Measurements from ENCODE around the gene SYNJ2.

SYNJ2 gene

DNA sequence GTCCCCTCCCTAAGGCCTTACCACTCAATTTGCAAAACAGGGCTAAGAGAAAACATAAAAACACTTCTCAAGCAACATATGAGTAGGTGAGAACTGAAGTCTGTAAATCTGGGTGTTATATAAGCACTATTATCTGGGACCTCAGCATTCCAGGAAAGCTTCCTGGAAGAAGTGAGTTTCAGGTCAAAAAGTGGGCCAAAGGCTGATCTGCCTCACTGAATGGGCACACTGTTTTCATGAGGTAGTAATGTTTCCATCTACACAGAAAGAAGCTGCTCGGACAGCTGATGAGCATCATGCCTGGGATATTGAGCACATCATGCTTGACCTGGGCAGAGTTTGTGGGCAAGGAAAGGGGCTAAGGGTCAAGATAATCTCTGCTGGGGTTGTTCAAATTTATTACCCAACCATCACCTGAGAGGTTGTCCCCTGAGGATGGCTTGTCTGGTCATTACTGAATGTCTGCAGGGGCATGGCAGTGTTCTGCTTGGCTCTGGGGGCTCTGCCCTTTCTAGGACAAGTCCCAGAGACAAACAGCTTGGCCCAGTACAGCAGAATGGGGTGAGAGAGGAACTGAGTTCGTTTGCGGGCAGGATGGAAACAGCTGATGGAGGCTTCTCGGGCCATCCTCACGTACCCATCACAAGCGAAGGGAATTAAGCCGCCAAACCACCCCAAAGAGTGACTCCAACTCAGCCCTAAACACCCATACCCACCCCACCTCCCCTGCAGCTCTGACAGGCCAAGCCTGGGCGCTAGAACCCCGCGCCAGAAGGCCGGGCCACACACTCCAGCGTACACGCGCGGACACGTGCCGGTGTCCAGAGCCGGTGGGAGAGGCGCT, 1.2 kb upstream of the SYNJ2 start:
- no peak for DNase-seq

DNA sequence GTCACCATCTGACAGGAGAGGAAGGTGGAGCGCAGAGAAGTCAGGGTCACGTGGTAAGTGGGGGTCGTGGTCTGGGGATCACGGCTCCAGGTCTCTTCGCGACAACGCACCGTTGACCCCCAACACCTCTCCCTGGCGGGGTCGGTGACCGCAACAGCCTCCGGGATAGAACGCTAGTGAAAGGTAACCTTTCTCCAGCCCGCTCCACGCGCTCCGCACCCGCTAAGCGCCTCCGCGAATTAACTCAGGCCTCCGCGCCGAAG, 600 bp upstream of the SYNJ2 start:
- DNase-seq = no peak

DNA sequence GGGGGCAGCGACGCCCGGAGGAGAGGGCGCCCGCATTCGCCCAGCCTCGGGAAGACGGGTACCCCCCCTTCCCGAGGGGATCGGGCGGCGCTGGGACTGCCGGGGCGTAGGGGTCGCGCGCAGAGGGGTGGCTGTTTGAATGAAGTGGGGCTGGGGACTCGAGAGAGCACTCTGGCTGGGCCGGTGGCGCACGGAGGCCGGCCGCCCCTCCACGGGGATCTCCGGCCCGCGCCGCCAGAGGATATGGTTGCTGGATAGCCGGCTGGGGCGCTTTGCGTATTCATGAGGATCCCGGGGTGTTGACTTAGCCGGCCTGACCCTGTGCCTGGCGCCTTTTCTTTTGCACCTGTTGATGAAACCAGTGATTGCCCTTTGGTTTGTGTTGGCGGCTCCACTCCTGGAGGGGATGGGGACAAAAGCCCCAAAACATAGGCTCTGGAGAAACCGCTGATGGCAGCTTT, 469 bp downstream of the SYNJ2 start:
- peak; percentile 37 for DNase-seq

DNA sequence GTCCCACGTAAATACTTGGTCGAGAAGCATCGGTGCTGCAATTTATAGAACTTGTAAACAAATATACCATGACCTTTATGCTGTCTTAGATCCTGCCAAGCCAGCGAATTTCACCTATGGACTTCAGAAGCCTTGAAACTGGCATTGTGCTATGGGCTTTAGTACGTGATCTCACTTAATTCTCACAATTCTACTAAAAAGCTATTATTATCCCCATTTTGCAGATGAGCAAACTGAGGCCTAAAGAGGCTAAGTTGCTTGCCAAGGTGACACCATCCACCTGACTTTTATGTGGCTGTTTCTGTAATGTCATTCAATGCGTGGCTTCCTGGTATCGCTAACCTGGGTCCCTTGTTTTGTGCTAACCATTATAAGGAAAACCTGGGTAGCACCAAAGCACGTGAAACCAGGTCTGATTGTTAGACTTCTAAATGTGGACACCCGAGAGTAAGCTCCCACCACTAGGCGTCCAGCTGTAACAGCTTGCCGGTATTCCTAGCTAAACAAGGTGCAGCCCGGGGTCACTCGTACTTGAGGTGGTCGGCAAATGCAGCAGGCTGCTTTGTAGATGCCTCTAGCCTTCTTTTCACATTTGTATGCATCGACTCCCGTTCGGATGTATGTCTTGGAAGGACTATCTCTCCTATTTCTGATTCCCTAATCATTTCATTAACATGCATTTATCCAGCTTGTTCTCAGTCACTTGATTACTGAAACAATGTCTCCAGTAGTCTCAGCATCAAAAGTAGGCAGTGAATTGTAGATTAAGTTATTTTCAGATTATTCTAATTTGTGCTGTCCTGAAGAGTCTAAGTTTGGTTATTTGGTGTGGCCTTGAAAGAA, 1.1 kb downstream of the SYNJ2 start:
- peak; percentile 66 for DNase-seq

DNA sequence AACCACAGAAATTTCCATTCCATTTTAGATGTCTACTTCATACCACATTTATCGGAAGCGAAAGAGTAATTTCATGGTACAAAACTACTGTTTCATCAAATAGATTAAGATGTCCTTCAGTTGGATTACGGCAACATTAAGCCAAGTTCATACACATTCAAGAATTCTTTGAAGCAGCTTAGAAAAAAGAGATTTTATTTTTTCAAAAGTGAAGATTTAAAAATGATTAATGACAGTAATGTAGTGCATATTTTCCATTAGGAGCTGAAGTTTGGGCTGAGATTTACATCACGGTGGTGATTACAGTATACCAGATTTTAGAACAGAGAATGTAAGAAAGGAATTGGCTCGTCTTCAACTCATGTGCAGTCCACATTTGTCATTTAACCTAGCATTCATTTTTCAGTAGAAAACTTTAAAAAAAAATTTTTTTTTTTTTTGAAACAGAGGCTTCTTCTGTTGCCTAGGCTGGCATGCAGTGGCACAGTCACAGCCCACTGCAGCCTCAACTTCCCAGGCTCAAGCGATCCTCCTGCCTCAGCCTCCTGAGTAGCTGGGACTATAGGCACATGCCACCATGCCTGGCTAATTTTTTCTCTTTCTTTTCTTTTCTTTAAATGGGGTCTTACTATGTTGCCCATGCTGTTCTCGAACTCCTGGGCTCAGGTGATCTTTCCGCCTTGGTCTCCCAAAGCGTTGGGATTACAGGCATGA, 1.9 kb downstream of the SYNJ2 start:
- peak; percentile 26 for DNase-seq

DNA sequence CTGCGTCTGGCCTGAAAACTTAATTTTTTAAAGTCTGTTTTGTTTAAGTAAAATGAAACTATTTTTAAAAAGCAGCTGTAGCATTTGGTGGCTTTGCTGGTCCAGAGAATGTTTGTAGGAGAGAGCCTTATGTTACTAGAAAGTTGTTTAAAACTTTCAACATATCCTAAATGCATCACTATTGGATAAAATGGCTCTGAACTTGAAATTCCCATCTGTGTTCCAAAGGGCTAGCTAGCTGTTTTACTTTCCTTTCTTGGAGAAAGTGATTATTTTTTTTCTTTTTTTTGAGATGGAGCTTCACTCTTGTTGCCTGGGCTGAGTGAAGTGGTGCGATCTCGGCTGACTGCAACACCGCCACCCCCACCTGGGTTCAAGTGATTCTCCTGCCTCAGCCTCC, 2.5 kb downstream of the SYNJ2 start:
- DNase-seq = no peak

DNA sequence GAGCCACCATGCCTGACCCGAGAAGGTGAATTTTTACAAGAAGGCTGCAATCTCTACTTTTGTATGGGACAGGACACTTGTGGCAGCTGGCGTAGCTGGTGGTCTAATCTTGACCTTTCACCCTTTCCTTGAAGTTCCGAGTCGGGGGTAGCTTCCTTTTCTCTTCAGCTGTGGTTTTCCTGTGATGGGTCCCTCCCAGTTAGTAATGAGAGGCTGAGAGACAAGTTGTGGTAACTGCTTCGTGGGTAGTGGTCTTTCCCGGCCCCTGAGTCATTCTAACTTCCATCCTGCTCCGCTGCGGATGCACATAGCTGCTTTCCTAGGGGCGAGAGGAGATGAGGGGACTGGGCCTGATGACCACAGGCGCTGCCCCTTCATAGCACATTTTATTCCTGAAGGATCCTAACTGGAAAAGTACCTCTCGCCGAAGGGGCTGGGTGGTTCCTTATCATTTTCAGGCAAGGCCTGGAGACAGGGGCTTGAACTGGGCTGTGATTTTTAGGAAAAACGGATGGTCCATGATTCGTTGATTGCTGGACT, 3.1 kb downstream of the SYNJ2 start:
- no peak for DNase-seq

DNA sequence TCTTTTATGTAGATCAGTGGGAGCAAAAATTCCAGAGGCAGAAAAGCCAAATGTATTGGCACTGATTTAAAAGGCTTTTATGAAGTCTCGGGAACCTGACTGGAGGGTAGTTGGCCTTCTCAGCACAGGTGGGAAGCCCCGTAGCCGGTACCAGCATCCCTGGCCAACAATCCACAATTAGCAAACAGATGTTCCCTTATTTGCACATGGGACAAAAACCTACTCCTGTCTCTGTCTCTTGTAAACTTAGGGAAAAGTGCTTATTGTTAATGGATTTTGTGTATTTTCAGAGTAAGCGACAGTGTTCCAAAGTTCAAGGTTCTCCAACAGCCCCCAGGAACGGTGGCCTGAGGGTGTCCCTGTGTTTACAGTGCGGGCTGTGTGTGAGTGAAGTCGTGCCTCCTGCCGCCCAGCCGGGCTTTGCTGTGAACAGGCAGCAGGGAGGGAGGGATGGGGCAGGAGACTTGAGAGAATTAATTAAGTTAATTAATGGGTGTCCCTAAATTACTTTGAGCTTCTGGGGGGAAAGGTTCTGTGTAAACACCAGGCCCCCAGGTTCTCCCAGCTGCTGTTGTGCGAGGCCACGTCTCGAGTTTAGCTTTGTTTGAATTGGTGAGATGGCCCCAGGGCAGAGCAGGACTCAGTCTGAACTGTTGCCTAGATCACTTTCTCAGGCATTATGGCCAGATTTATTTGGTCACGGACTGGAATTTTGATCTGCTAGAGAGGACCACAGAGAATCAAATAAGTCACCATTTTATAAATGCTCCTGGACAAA, 3.9 kb downstream of the SYNJ2 start:
- DNase-seq = no peak

DNA sequence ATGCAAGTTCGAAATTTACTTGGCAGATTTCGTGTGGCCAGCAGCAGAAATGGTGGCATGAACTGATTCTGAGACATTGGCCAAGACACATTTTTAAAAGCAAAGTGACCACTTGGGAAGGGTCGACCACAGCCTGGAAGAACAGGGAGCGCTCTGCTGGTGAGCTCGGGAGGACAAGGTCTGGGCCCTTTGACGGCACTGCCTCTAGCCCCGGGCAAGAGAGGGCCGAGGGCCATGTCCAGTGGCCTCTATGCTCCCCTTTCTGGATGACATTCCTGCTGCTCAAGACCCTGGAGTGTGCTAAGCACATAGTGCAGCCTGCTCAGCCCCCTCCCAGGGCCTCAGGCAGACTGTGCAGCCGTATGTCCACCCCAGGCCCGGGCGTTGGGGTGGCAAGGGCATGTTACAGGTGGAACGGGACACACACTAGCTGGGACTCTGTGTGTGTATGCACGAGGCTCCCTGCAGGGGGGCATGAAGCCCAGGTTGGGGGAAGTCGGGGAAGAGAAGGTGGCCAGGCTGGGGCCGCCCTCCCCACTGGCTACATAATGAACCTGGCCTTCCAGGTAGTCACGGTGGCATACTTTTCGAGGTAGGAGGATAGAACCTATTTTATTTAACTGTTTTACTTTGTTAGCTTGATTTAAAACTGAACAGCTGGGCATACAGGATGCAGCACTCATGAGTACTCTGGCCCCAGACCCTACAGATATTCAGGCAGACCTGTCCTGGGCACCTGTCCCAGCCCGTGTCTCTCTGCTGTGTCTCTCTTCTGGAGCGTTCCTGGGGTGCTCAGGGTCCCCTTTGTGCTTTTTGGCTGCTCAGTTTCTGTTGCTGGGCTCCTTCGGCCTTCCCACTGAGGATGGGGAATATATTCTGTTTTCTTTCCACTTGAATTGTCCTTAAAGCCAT, 6.4 kb downstream of the SYNJ2 start:
- DNase-seq = no peak

DNA sequence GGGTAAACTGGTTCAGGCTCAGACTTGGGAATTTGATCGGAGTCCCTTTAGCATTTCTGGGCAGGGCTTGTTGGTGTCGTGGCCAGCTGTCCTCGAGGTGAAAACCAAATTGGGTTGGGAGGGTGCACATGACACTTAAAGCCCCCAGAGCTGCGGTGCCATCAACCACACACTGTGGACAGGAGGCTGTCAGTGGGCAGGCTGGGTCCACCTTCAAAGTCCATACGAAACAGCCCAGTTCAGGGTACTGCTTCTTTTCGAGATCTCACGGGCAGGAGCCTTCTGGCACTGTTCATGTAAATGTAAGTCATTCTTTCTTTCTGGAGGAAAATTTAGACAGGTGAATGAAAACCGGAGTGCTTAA, 7.0 kb downstream of the SYNJ2 start:
- no peak for DNase-seq

DNA sequence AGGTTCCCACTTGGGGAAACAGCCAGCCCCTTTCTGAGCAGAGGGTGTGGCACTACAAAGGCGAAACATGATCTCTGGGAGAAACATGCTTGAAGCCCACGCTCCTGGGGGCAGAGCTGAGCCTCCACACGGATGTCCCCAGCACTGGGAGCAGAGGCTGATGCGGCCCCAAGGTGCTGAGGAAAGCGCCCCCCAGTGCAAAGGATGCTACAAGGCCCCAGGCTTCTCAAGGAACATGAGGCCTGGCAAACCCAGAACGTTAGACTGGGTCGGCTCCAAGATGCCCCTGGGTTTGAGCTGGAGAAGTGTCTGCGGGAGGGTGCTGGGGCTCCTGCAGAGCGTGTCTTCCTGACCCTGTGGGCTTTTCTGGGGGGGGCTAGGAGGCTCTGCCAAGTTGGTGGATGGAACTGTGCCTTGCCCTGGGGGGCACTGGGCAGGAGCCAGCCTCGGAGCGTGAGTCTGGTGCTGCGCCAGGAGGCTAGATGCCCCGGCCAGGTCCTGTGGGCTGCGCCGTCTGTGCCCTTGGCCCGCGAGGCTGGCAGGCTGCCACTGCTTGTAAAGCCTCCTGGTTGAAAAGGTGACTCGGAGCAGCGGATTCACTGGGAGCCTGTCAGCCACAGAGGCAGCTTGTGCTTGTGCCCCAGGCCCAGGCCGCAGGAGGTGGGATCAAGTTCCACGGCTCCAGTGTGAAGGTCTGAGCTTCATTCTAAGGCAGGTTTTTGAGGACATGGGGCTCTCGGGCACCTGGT, 8.1 kb downstream of the SYNJ2 start:
- DNase-seq = peak; percentile 65

DNA sequence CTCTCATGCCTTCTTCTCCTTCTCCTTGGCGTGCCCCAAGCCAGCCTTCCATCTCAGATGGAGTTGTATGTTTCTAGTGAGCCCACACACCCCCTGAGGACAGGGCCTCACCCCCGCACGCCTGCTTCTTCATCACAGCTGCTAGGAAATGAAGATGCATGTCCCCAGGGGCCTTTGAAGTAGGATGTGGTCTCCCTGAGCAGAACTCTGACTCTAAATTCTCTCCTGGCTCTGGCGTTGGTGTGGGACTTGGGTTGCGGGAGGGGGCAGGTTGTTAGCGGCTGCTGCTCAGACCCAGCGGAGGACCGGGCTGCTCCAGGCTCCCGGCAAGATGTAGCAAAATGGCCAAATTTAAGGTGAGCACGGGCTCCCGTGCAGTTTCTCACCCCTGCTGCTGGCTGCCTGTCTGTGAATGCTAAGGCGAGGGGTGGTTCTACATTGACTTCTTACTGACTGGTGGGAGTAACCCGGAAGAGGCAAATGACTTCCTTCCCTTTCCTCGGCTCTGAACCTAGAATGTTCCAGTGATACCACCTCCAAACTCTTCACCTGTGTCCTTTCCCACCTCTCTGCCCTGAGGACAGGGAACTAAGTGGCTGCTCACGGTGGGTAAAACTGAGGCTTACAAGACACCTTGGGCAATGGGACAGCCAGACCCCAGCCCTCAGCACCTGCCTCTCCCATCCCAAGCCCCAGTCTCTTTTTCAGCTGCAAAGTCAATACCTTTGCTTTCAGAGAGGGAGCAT, 8.8 kb downstream of the SYNJ2 start:
- DNase-seq = peak; percentile 63

DNA sequence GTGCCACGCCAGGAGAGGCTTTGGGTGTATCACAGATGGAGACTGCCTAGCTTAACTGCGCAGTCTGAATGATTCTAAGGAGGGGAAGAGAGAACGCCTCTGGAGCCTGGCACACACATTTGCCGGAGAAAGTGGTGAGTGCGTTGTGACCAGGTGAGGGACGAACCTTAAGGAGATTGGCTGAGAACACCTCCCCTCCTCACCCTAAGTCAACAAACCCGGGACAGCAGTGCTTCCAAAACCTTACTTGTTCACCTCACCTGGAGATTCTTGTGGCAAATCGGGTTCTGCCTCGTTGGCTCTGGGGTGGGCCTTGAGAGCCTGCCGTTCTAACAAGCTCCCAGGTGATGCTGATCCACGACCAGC, 9.4 kb downstream of the SYNJ2 start:
- no peak for DNase-seq

DNA sequence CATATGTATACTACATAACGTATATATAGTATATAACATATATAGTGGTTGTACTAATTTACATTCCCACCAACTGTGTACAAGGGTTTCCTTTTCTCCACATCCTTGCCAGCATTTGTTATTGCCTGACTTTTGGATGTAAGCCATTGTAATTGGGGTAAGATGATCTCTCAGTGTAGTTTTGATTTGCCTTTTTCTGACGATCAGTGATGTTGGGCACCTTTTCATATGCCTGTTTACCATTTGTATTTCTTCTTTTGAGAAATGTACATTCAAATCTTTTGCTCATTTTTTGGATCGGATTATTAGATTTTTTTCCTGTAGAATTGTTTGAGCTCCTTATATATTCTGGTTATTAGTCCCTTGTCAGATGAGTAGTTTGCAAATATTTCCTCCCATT, 11.4 kb downstream of the SYNJ2 start:
- no peak for DNase-seq

DNA sequence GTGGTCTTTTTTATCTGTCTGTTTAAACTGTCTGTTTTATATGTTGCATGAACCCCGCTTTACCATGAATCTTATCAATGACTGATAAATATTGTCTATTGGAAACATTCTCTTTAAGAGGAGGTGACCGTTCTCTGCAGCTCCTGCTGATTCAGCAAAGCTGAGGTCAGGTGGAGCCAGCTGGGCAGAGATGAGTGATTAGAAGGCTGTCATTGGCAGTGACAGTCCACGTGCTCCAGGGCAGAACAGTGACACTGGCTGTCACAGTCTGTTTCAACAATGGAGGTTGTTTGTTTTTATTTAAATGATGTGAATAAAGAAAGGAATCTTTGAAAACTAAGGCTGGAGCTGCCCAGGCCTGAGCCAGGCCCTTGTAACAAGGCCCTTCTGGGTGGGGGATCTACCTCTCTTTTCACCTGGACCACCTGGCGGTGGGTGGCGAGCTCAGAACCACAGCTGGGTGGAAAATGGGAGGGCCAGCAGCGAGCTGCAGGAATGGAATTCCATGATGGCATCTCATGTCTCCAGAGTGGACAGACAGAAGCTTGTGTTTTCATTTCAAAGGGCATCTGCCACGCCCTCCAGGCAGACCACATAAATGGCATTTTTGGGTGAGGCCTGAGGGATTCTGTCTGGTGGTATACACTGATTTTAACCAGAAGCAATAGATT, 12.6 kb downstream of the SYNJ2 start:
- DNase-seq = peak; percentile 22

DNA sequence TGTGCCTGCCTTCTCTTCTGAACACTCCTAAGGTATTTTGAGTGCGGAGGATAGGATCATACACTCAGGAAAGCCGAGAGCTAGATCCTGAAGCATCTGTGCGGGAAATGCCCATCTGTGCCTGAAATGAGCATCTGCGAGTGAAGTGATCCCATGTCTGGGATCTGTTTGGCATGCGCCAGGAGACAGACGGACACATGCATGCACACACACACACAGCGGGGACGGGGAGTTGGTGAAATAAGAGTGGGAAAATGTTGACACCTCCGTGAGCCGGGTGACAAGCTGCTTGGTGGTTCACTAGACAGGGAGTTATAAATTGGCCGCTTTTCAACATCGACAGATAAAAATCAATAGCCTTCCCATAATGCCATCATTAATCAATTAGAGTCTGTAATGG, 13.8 kb downstream of the SYNJ2 start:
- DNase-seq = no peak

DNA sequence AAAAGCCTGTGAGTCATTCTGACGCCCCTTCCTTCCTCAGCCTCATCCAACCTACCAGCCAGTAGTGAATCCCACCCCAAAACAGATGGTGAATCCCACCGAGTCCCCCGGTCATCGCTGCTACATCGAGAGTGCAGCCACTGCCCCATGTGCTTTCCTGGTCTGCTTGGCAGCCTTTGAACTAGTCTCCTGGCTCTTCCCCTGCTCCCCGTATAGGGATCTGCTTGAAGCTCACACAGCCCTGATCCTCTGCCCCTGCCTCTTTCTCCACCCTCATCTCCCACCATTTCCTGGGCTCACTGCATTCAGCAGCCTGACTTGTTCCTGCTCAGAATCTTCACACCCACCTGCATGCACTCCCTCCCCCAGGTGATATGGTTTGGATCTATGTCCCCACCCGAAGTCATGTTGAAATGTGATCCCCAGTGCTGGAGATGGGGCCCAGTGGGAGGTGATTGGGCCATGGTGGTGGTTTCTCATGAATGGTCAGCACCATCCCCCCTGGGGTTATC, 14.6 kb downstream of the SYNJ2 start:
- no peak for DNase-seq

DNA sequence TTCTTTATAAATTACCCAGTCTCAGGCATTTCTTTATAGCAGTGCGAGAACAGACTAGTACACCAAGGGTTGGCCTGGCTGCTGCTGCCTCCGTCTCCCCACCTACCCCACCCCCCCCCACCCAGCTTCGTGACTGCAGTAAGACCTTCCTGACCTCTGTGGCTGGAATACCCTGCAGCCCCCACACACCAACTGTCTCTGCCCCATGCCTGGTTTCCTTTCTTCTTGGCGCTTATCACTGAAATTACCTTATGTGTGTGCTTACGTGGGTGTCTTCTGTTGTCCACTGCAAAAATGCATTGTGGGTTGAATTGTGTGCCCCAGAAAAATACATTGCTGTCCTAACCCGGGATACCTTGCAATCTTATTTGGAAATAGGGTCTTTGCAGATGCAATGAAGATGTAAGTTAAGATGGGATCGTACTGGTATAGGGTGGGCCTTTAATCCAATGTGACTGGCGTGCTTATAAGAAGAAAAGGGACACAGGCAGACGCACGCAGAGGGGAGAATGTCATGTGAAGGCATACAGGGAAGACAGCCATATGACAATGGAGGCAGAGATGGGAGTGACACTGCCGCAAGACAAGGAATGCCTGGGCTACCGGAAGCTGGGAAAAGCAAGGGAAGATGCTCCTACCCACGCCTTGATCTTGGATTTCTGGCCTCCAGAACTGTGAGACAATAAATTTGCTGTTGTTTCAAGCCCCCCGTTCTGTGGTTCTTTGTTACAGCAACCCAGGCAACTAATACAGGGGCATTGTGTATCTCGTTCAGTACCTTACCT, 15.4 kb downstream of the SYNJ2 start:
- no peak for DNase-seq
